GM12892 (cell line): ENCODE measurements around the gene PPP1R26.

Experiments
- POLR2AphosphoS5 ChIP-seq: IDR thresholded peaks from 2 replicates; pipeline ENCODE4 v1.6.1; 2011; ENCODE audit warnings: low read depth, low read length, control low read depth
- TAF1 ChIP-seq: IDR thresholded peaks from 2 replicates; pipeline ENCODE4 v1.6.1; 2011; ENCODE audit warnings: low read depth, mild to moderate bottlenecking, control low read depth, low read length, borderline replicate concordance

DNA sequence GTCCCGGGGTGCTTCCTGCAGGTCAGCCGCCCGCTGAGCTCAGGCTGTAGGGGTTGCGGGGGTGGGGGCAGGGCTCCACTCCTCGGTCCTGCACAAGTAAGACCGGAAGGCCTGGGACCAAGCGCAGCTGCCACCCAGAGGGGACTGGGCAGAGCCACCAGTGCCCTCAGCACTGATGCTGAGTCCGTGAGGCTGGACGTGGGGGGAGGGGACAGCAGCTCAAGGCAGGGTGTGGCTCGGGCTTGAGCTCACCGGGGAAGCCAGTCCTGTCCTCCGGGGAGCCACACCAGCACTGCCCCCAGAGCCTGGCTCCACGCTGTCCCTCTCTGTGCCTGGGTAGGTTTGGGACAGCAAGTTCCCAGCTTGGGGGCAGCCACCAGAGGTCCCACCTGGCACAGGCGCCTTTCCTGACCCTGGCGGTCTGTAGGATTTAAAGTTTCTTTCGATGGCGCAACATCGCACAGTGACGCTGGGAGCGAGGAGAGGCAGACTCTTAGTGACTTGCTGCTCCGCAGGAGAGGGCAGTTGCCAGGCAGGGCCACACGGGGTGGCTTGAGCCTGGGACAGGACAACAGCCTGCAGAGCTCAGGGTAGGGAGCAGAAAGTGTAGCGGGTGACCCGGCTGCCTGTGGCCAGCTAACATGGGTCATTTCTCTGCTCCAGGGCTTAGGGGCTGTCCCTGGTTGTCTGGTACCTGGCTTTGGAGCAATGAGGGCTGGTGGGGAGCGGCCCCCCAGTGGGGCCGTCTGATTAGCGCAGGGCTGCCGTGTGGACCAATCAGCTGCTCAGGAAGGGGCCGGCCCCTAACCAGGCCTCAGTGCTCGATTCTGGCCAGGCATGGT, 47.4 kb downstream of the PPP1R26 start:
- TF ChIP-seq POLR2AphosphoS5 = no peak
- no peak for TF ChIP-seq TAF1
